ENCODE measurements around the gene KMT2D.

The KMT2D gene, protein sequence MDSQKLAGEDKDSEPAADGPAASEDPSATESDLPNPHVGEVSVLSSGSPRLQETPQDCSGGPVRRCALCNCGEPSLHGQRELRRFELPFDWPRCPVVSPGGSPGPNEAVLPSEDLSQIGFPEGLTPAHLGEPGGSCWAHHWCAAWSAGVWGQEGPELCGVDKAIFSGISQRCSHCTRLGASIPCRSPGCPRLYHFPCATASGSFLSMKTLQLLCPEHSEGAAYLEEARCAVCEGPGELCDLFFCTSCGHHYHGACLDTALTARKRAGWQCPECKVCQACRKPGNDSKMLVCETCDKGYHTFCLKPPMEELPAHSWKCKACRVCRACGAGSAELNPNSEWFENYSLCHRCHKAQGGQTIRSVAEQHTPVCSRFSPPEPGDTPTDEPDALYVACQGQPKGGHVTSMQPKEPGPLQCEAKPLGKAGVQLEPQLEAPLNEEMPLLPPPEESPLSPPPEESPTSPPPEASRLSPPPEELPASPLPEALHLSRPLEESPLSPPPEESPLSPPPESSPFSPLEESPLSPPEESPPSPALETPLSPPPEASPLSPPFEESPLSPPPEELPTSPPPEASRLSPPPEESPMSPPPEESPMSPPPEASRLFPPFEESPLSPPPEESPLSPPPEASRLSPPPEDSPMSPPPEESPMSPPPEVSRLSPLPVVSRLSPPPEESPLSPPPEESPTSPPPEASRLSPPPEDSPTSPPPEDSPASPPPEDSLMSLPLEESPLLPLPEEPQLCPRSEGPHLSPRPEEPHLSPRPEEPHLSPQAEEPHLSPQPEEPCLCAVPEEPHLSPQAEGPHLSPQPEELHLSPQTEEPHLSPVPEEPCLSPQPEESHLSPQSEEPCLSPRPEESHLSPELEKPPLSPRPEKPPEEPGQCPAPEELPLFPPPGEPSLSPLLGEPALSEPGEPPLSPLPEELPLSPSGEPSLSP (N-terminal part only)

DNA sequence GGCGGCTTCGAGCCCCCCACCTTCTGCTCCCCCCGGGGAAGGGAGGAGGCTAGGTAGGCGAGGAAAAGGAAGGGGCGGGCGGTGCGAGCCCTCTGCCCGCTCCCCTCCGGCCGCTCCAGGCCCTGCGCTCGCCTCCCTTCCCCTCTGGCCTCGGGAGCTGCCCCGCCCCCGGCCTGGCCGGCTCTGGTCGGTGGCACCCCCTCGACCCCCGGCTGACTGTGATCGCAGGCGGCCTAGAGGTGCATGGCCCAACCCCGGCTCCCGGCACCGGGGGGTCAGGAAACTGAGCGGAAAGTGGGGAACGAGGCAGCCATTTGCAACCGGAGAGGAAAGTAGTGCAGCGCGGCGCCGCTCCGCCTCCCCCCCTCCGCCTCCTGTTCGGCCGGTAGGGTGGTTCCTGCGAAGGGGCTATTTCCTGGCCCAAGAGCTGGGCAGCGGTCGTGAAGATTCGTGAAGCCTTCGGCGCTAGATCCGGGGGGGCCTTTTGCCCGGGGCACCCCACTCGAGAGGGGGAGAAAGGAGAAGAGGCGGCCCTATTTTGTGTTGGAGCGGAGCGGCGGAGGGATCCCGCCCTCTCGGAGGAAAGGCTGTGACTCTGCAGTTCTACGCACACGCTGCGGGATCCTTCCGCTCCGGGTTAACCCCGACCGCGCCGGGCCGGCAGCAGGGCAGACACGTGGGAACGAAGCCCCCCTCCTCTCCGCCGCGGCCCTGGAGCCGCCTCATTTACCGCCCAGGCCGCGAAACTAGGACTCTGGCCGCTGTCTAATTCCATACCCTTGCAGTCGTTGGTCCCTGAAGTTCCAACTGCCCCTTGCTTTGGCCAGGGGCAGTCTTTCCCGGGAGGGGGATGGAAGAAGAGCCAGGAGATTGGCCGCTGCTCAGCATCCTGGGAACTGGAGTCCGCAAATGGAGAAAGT, at the start of gene KMT2D:
Gene KMT2D, minus strand, starts transcription at position 558 of the 920 bp plus-strand sequence. CDS start 5,470 bp downstream, outside the sequence.
- peak; percentile 97 for DNase-seq

DNA sequence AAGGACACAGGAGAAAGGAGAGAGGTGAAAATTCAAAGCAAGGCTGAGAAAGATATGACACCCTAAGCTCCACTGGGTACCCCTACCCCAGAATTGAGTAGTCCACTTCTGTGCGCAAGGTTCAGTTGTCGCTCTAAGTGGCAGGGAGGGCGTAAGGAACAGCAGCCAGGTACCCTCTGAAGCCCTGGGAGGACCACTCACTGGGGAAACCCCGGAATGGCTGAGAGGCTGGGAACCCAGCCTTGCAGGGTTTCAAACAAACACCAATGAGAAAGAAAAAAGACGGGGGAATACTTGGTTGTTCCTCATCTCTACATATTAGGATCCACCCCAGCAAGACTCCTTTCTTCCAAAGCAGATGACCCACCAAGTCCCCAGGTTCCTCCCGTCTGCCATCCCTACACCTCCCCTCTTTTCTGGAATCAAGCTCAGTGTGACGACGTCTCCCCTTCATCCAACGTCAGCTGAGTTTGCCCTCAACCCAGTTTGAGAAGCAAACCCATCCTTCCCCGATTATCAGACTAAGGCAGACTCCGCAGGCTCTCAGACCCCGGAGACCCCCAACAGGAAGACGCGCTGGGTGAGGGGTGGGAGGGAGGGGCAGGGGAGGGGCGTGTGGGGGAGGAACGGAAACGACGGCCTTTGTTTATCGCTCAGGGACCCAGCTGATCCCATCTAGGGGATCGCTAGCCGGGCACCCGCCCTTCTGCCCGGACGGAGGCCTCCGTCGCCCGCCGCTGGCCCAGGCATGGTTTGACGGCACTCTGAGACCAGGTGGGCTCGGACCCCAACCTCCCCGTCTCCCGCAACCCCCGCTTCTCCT, 49.3 kb upstream of the KMT2D start:
- DNase-seq = no peak

DNA sequence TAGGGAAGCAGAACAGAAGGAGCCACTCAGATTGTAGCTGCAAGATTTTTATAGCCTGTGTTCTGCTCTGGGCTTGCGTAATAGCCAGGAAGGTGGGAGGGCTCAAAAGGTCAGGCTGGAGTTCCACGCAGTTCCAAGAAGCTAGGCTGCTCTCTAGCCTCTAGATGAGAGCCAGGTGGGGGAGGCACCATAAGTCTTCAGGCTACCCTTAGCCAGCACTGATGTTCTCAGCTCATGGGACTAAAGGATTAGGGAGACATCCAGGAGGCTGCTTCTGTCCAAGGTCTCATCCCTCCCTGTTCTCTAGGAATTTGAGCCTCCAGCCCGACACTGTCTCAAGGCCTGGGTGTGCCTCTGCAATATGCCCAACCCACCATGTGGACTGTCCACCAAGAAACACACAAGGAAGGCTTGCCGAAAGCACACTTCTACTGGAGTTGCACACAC, 48.4 kb upstream of the KMT2D start:
- no peak for DNase-seq

DNA sequence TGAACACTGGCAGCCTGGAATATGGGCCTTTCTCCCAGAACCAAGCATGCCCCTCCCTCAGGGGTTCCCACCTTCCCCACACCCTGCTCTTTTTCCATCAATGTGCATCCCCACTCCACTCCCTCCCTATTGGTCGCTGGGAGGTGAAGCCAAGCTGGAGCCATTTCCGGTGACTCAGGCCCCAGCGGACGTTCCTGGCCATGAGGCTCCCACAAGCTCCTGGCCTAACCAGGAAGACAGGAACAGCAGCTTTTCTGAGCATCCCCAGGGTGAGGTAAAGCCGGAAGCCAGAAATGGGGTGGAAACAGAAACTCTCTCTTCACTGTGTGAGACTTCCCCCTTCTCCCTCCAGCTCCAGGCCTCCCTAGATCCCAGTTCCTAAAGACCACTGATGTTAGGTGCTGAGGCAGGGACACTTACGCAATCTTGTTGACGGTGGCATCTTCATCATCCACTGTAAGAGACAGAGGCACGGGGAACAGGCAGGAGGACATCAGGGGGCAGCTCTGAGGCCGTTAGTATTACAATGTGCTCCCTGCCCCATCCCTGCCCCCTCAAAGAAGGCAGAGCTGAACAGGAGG, 45.0 kb upstream of the KMT2D start:
- no peak for DNase-seq

DNA sequence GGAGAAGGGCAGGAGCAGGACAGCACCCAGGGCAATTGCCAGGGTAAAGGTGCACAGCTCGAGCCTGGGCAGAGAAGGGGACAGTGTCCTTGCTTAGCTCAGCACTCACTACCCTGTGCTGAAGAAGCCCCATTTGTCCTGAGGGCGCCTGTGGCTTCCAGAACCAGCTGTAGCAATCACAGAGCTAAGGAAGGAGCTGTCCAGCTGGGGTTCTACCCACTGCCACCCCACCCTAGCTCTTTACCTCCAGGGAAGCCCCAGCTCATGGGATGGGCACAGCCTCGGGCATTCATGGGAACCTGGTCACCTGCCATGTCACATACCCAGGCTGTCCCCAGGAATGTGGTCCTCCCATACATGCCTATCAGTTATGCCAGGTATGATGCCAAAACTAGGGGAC, 44.2 kb upstream of the KMT2D start:
- no peak for DNase-seq

DNA sequence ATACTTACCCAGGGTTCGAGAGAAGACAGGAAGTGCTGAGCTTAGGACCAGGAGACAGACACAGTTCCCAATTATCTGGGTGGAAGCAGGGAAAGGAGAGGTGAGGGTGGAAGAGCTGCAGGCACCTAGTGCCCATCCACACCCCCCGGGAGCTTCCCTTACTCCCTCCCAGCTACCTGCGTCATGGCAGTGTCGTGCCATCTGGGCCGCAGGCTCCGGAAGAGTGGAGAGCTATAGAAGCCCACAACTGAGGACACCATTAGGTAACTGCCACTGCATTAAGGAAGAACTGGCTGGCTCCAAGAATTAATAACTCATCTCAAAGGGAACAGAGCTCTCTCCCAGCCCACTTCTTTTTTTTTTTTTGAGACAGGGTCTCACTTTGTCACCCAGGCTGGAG, 39.8 kb upstream of the KMT2D start:
- no peak for DNase-seq

DNA sequence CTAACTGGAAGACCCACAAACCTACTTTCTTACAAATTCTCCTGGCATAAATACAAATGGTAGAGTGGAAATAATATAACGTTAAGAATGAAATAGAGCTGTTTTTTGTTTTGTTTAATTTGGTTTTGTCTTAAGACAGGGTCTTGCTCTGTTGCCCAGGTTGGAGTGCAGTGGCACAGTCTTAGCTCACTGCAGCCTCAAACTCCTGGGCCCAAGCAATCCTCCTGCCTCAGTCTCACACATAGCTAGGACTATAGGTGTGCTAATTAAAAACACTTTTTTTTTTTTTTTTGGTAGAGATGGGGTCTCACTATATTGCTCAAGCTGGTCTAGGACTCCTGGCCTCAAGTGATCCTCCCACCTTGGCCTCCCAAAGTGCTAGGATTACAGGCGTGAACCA, 38.1 kb upstream of the KMT2D start:
- DNase-seq = no peak

DNA sequence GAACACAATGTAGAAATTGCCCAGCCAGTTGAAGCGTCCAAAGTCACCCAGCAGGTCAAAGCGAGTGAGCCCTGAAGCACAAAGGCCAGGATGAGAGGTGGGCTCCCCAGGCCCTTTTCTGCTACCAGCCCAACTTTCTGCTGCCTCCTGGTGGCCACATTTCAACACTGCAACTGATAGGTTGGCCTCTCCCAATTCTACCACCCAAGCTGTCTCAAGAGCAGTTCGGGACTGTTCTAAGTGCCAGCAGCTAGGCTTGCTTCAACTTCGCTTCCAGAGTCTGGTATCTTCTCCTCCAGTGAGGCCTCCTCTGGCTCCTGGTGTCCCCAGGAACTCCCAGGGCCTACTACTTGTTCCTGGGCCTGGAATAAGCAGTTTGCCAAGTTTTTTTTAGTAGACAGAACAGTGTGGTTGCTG, 37.4 kb upstream of the KMT2D start:
- DNase-seq = no peak

DNA sequence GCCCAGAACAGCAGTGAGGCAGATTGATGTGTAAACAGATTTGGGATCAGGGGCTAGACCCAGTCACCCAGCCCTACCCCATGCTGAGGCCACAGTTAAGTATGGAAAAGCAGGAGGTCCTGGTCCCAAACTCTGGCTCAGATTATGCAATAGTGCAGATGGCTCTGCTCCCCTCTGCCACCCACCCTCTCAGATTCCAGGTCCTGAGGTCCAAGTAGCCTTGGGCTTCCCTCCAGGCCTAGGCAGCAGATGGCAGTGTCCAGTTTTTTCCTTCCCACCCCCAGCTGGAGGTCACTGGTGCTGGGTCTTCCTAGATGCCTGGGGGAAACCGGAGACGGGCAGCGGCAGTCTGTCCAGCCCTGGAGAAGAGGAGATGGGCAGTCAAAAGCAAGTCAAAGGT, 36.8 kb upstream of the KMT2D start:
- no peak for DNase-seq

DNA sequence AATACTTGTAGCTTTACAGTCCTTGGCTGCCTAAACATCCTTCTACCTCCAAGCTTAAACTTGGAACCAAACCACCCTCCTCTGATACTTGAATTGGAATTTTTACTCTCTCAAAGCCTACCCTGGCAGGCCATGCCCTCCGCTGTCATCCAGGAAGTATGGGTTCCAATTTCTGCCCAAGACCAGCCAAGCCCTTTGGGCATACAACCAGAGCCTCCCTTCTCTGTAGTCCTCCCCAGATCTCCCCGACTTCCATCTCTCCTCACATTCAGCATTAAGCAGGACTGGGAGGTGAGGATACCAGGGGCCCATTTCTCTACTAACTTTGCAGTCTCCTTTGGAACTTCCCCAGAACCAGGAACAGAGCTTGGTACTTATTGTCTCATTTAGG, 34.4 kb upstream of the KMT2D start:
- no peak for DNase-seq

DNA sequence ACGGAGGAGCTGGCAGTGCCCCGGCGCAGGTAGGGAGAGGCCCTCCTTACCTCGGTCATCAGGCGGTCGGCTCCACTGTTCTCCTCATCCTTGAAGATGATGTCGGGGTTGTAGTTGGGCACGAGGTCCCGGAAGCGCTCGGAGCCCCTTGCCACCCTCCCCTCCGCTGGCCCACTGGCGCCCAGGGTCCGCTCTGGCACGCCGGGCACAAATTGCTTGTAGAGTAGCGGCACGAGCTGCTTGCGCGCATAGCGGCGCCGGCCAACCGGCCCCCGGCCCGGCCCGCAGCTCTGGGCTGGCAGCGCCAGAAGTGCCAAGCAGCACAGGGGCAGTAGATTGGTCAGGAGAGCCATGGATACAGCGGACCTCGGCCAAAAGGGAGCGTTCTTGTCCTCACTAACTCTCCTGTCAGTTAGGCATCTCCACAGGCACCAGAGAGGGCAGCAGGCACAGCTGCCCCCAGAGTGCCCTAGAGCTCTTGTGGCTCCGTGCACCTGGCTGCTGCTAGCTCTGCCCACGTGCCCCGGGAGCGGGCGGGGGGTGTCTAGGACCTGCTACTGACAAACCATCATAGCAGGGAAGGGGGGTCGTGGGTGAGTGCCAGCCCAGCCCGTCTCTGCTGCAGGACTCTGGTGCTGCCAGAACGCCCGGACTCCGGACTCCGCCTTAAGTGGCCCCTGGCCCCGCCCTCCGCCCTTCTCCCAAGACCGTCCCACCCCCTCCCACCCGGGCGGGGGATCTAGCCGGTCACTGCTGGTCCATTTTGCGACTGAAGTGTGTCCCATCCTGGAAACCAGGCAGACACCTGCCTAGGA, 33.8 kb upstream of the KMT2D start, which contains the start of gene DHH:
Gene DHH, minus strand, starts transcription at position 642 of the 815 bp plus-strand sequence. Its CDS starts 289 bp downstream, at position 353.
- no peak for DNase-seq

DNA sequence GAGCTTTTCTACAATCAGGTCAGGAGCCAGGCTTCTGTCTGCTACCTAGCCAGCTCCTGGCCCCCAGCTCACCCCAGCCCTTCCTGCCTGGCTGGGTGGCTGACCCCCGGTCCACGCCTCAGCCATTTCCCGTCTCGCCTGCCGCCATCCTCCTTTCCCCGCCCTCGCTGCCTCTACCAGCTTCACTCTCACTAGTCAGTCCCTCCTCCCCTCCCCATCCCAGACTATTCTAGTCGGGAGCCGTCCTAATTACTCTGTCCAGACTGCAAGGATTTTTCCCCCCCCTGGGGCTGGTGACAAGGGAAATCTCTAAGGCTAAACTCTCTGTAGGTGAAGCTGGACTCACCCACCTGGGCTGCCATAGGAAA, 33.2 kb upstream of the KMT2D start:
- DNase-seq = no peak

DNA sequence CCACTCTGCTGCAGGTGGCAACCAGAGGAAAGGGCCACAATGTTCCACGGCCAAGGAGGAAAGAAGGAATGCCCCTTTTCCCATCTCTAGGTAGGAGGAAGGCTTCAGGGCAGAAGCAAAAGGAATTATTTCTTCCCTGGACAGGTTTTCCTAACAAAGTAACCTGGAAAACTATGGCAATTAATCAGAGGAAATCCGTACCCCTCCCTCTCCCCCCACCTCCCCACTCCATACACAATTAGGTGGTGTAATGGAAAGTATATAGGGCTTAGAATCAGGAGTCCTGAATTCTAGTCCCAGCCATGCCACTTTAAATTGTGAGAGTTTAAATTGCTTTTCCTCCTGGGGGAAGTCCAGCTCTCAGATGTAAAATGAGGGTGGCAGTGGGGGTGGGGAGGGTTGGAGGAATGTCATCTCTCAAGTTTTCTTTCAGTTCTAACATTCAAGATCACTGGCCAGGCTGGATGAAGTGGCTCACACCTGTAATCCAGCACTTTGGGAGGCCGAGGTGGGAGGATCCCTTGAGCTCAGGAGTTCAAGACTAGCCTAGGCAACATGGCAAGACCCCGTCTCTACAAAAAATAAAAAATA, 32.3 kb upstream of the KMT2D start:
- no peak for DNase-seq

DNA sequence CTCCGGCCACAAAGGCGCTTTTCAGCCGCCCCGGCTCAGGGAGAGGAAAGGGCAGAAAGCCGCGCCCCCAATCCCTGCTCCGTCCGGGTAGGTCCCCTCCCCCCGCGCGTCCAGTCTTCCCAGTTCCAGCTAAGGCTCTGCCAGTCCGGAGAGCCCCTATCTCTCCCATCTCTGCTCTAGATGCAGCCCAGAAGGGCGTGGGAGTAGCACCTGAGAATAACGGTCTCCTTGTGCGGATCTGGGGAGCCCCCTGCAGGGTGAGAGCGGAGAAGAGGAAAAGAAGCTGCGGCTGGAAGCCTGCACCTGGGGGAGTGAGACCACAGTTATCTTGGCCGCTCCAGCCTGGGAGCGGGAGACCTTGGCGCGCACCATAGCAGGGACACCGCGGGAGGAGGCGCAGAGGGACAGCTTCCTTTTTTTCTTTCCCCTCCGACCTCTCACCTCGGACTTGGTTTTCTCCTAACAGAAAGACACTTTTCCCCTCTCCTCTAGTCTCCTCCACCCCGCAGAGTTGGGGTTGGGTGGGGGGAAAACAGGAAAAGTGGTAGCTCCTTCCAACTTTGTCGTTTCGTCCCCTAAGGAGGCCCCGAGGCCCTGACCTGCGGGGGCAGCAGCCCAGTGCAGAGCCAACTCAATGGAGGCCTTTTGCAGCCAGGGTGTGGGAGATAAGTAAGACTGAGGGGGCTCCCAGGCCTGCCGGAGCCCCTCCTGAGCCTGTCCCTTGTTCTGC, 31.7 kb upstream of the KMT2D start:
- no peak for DNase-seq

DNA sequence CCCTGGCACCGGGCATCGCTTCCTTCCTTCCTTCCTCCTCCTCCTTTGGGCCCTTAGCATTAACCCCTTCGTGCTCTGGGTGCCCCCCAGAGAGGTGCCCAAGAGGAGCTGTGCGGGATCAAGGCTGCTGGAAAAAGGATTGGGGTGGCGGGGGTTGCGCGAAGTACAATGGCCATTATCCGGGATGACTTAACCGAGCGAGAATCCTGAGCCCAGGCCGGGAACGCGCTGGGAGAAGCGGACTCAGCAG, 31.2 kb upstream of the KMT2D start:
- DNase-seq = no peak

DNA sequence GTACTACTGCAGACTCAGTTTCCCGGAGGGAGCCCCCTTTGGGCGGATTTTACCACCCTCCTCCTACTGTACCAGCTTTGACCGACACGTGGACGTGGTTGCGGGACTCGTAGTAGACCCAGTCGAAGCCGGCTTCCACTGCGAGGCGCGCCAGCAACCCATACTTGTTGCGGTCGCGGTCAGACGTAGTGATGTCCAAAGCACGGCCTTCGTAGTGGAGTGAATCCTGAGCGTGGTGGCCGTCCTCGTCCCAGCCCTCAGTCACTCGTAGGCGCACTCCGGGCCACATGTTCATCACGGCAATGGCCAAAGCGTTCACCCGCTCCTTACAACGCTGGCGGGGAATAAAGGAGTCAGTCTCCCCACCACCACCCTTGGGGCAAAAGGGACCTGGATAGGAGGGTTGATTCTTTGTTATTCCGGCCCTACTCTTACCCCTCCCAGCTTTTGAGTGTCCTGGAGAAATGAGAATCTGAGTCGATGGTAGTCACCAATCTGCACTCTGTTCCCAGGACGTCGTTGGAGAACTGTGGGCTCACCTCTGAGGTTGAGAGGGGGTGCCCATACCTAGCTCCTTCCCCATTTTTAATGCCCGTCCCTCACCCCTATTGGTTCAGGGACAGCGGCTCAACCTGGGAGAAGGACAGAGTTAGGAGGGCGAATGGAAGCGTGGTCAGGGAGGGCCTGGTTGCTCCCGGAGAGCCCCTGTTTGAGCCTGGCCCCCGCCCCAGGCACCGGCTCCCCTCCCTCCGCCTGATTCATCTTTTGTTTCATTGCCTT, 30.7 kb upstream of the KMT2D start:
- DNase-seq = no peak

DNA sequence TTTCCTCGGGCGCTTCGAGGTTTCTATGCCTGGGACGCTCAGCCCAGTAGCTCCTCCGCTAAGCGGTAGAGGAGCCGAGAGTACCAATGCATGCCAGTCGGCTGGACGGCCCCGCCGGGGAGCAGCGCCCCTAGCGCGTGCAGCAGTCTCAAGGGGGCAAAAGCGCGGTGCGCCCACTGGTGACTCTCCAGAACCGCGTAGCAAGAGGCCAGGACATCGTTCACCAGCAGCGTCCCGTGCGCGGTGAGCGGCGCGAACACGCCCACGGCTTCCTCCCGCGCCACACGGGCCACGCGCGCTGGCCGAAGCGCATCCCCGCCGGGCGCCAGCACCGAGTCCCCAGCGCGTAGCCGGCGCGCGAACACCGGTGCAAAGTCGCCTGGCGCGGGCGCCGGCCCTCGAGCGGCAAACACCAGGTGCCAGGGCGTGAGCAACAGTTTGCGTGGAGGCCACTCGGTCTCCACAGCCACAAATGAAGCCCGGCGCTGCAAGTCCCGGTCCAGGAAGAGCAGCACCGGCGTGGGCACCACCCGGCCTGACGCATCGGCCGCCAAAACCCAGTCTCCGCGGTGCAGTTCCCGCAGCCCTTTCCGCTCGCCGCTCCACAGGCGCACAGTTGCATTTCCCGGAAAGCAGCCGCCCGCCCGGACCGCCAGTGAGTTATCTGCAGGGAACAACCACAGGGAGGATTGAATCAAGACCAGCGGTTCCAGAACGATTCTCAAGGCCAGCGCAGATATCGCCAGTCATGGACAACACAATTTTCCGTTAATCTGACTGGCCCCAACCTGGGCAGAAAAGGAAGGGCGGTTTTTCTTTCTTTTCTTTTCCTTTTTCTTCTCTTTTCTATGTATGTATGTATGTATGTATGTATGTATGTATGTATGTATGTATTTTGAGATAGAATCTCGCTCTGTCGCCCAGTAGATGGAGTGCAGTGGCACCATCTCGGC, 29.5 kb upstream of the KMT2D start:
- DNase-seq = no peak

DNA sequence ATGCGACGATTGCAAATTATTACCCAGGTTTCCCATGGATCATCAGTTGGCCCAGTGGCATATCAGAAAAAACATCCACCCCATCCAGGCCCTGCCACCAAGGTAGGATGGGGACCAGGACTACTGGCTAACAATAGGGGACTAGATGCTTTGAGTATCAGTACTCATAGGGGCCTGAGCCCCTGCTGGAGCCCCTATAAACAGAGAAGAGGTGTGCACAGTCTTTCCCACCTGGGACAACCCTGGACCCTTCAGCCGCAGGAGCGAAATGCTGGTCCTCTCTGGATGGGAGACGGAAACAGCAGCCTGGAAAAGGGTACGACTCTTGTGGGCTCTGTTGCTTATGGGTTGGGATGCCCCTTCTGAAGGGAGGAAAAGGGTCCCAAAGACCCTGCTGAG, 28.3 kb upstream of the KMT2D start:
- DNase-seq = no peak
